HG03139 (cell line): ENCODE results near the gene SLC7A7.
"Not testable (repeated sequence)": the region's sequence is repeated elsewhere in the genome, so short reads cannot be mapped to it uniquely, and the experiment has no call there.

Experiments
- ATAC-seq: cut with Tn5 transposase; IDR thresholded peaks from one replicate; pipeline ENCODE4 v1.9.1; 2021; ENCODE audit not compliant: unreplicated experiment

The SLC7A7 gene

DNA sequence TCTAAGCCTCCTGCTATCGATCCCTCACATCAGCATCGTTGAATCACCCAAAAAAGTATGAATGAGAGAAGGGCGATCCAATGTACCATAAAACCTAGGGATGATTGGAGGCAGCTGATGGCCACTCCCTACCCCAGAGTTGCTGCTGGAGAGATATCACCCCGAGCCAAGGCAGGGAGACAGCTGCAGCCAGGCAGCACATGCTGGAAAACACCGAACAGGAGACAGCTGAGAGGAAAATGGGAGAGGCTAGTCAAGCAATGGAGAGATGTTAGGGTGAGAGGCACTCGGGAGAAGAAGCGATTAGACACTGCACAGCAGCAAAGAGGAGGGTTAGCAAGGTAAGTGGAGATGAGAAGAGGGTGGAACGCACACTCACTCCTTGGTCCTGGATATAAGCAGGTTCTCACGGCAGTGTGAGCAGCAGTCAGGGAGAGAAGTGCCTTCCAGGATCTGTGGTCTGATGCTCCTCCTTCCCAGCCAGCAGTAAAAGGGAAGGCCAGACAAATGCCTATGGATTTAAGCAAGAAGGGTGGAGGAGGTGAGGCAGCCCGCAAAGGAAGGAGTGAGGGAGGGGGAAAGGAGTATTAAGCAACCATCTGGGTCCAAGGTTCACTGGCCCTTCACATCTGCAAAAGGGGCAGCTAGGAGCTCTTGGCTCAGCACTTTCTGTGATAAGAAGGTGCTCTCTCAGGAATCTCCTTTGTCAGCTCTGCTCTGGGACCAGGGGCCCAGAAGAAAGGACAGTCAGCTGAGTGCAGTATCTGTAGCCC lies at the start of gene SLC7A7:
Gene SLC7A7 (minus strand): TSS at position 495 of the 773 bp plus-strand sequence. CDS start 2,037 bp downstream, outside the sequence.
- ATAC-seq: no peak

GRCh38 chr14:22864979-22865378 lies 49.7 kb upstream of the SLC7A7 start:
- no peak for ATAC-seq

DNA sequence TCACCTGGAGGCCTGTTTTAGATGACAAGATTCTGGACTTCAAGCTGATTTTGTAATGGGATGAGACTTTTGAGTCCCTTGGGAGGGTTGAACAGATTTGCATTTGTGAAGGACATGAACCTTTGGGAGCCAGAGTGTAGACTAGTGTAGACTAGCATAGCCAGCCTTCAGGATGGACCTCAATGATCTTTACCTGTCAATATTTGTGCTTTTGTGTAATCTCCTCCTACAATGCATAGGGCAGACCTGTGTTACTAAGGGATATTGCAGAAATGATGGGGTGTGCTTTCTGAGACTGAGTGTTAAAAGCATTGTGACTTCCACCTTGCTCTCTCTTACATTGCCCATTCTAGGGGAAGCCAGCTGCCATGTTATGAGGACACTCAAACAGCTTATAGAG lies 46.4 kb upstream of the SLC7A7 start:
- no peak for ATAC-seq

DNA sequence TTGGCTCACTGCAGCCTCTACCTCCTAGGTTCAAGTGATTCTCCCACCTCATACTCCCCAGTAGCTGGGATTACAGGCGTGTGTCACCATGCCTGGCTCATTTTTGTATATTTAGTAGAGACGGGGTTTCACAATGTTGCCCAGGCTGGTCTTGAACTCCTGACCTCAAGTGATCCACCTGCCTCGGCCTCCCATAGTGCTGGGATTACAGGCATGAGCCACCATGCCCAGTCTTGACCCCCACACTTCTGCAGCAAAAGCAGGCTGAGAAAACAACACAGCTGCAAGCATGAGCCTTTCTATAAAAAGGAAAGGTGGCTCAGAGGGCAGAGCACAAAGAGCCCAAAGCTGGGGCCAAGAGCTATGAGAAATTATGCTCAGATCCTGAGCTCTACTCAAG lies 45.1 kb upstream of the SLC7A7 start:
- ATAC-seq: not testable (repeated sequence)

DNA sequence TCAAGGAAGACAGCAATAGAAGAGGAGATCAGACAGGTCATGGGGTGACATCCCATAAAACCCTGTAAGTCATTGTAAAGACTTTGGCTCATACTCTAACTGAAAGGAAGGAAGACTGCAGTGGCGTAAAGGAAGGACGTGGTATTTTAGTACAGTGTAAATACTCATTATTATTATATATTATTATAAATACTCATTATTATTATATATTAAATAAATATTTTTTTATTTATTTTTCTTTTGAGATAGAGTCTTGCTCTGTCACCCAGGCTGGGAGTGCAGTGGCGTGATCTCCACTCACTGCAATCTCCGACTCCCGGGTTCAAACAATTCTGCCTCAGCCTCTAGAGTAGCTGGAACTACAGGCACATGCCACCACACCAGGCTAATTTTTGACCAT lies 41.2 kb upstream of the SLC7A7 start:
- no peak for ATAC-seq

GRCh38 chr14:22854963-22855724 lies 39.9 kb upstream of the SLC7A7 start:
- ATAC-seq: no peak

DNA sequence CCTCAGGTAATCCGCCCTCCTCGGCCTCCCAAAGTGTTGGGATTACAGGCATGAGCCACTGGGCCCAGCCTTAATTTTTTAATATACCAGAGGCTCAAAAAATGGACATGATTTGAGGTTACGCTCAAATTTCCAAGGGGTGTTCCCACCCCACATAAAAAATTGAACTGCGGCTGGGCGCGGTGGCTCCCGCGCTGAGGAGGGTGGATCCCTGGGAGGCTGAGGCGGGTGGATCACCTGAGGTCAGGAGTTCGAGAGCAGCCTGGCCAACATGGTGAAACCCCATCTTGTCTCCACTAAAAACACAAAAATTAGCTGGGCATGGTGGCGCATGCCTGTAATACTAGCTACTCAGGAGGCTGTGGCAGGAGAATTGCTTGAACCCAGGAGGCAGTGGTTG lies 39.1 kb upstream of the SLC7A7 start:
- ATAC-seq: not testable (repeated sequence)

GRCh38 chr14:22852940-22853767 lies 37.9 kb upstream of the SLC7A7 start:
- no peak for ATAC-seq

GRCh38 chr14:22852599-22852939 lies 37.3 kb upstream of the SLC7A7 start:
- ATAC-seq: no peak

DNA sequence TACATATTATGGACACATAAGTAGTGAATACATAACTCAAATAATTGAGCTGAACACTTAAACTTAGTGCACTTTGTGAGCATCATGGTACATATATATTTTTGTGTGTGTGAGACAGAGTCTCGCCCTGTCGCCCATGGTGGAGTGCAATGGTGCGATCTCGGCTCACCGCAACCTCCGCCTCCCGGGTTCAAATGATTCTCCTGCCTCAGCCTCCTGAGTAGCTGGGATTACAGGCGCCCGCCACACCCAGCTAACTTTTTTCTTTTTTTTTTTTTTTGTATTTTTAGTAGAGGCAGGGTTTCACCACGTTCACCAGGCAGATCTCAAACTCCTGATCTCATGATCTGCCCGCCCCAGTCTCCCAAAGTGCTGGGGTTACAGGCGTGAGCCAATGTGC lies 36.9 kb upstream of the SLC7A7 start:
- ATAC-seq: not testable (repeated sequence)

DNA sequence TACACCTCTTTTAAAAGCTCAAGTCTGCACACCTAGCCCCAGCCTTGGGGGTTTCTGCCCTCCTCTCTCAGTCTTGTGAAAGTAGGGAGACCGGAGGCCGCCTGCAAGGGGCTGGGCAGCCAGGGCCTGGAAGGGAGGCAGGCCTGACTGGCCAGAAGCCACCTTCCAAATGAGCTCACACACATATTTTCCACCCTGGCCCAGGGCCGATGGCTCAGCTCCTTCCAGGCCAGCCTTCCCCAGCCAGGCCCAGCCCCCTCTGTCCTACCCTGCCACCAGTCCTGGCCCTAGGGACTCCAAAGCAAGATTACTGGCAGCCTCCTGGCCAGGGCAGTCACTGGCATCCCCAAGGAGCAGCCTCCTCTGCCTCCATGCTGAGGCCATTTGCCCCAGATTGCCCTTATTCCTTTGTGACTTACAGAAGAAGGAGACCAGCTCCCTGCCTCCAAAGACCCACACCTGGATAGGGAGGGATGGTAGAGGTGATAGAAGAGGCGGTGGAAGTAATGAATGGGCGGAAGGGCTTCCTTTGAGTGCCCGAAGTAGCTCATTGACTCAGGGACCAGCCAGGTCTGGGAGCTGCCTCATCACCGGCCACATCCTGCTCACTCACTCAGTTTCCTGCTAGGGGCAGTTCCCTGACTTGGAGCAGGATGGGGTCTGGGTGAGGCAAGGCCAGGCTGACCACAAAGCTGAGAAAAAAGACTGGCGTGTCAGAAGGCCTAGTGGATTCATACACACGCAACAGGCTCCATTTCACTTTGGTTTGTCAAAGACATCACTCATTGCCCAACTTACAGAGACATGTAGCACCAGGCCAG lies 35.9 kb upstream of the SLC7A7 start:
- no peak for ATAC-seq

DNA sequence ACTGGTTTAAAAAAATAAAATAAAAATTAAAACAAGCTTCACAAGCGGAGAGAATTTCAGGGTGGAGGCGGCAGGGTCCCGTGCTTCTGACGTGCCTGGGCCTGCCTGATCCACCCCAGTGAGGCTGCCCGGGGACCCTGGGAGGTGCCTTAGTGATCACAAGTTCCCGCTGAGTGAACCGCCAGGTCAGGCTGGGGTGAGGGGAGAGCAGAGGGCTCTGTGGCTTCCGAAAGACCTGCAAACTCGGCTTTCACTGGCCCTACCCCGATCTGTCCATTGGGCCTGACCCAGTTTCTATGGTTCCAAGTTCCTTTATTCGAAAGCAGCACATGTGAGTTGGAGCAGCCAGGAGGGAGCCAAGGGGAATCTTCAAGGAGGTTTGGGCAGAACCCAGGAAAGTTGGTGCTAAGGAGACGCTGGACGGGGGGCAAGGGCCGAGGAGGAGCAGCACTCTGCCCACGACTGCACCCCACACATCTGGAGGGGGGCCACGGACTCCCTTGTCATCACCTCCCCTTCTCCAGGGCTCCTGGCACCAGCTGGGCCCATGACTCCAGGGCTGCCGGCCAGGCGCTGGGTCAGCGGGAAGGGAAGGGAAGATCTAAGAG lies 34.1 kb upstream of the SLC7A7 start:
- ATAC-seq: no peak

GRCh38 chr14:22848351-22849164 lies 33.3 kb upstream of the SLC7A7 start:
- ATAC-seq: no peak

GRCh38 chr14:22847661-22848341 lies 32.6 kb upstream of the SLC7A7 start:
- ATAC-seq: no peak

DNA sequence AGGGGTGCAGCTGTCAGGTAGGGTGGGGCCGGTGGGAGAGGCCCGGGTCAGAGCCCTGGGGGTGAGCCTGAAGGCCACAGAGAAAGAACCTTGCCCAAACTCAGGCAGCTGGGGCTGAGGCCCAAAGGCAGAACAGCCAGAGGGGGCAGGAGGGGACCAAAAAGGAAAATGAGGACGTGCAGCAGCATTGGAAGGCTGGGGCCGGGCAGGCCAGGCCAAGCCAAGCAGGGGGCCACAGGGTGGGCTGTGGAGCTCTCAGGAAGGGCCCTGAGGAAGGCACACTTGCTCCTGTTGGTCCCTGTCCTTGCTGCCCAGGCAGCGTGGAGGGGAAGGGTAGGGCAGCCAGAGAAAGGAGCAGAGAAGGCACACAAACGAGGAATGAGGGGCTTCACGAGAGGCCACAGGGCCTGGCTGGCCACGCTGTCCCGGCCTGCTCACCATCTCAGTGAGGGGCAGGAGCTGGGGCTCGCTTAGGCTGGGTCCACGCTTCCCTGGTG lies 31.6 kb upstream of the SLC7A7 start:
- ATAC-seq: no peak

GRCh38 chr14:22845821-22846625 lies 30.8 kb upstream of the SLC7A7 start:
- ATAC-seq: no peak

- ATAC-seq: no peak
Measured at GRCh38 chr14:22845103-22845394, 29.8 kb upstream of the SLC7A7 start.
